Spleen (tissue), 7 donors: Measurements from ENCODE around the gene CERKL.

Experiments used
- CTCF ChIP-seq, 11 experiments: fragments of 200-600 bp in 7 of 11; fragments of 450-650 bp in 4 of 11; sonication (generic) in 4 of 11; IDR thresholded peaks in 8 of 11; conservative IDR thresholded peaks in 3 of 11; 1 replicate in 7 of 11; 2 replicates in 4 of 11; pipeline versions ENCODE4 v1.4.0 to v1.8.0; 2016 to 2021; ENCODE audit warnings: antibody characterized with exemption in 11 of 11, inconsistent platforms in 4 of 11, mild to moderate bottlenecking in 1 of 11
- POLR2A ChIP-seq, 3 donors: fragments of 450-650 bp; IDR thresholded peaks; one replicate each; pipeline ENCODE4 v1.5.1; 2017; ENCODE audit warnings: antibody characterized with exemption in 3 of 3, mild to moderate bottlenecking in 1 of 3
- POLR2AphosphoS5 ChIP-seq, 3 donors: sonication (generic); formaldehyde crosslinking; IDR thresholded peaks; one replicate each; pipeline ENCODE4 v1.5.1; 2017; ENCODE audit warnings: antibody characterized with exemption in 3 of 3
- donor health status: DM: no; HTN: no; CAD: no; lungs with moderate emphysema.
- donor health status: DM: no; HTN: no; CAD: no.
- donor health status: DM: no; HTN: no; CAD: no.

GRCh38 chr2:181680055-181680936, 23.4 kb upstream of the CERKL start, which contains the start of gene NEUROD1:
- TF ChIP-seq CTCF (IDR thresholded peaks at IDR 0.05 in 8 of 11, conservative IDR thresholded peaks at IDR 0.05 in 3 of 11) = no peak
- TF ChIP-seq POLR2A (IDR thresholded peaks at IDR 0.05) = no peak
- TF ChIP-seq POLR2AphosphoS5 (IDR thresholded peaks at IDR 0.05) = no peak
